Measurements from ENCODE around the gene PIM2.
A peak's percentile ranks its signal among the peaks of the same experiment; 100 is the strongest.

Gene PIM2

DNA sequence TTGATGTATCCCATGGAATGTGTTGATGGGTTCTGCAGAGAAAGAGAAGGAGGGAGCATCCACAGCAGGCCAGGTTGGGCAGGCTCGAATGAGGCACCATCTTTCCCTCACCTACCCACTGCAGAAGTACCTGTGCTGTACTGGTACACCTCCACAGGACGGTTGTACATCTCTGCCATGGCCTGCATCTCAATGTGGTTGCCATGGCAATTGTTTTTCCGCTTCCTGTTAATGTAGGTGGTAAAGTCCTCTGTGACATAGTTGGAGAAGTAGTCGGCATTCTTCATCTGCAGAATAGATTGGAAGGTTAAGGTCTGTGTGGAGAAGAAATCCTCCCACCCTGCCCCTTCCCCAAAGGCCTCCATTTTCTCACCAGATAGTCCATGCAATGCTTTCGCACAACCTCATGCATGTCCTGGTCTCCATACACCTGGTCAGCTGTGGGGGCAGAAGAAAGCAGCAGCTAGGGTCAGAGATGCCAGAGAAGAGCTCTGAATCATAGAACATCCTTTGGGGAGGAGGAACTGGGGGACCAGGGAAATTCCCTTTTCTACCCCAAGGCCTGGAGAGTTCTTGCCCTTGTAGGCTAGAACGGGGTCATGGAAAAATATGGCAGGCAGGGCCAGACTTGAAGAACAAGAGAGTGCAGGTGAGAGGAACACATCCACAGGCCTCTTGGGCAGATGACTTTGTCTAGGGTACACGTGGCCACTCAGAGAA lies 15.9 kb upstream of the PIM2 start:
- Histone ChIP-seq H4K20me1 (ENCODE audit: control insufficient read depth, insufficient read depth, low read depth, low read length) (no peaks in the 10 kb centered on the region), H3K79me2 (ENCODE audit: control insufficient read depth, low read length) (peaks cover 47% of the 10 kb centered on the region), H3K27me3 (ENCODE audit: control insufficient read depth, low read length) (no peaks in the 10 kb centered on the region), H3K4me2 (ENCODE audit: low read length) (no peak overlapping the region), H3K36me3 (ENCODE audit: control insufficient read depth, low read length) (peaks cover 55% of the 10 kb centered on the region), H3F3A (ENCODE audit: control insufficient read depth, insufficient read depth) (peaks cover 12% of the 10 kb centered on the region), H3K27ac (ENCODE audit: low read depth, low read length) (peak overlapping the region; percentile 12; the same call in 1 of the 2 replicates), H3K9me3 (ENCODE audit: control insufficient read depth, insufficient read depth, low read length) (no peaks in the 10 kb centered on the region), H3K4me3 (ENCODE audit: low read length) (no peak overlapping the region), H3K4me1 (ENCODE audit: control insufficient read depth, low read length) (peaks cover 60% of the 10 kb centered on the region), H3K9me2 (replicated peaks; ENCODE audit: control insufficient read depth, low read length) (no peaks in the 10 kb centered on the region)
- TF ChIP-seq EZH2phosphoT487 (IDR thresholded peaks at IDR 0.05; ENCODE audit: borderline replicate concordance, low read length), result no peak
- TF ChIP-seq, protein P1, sequence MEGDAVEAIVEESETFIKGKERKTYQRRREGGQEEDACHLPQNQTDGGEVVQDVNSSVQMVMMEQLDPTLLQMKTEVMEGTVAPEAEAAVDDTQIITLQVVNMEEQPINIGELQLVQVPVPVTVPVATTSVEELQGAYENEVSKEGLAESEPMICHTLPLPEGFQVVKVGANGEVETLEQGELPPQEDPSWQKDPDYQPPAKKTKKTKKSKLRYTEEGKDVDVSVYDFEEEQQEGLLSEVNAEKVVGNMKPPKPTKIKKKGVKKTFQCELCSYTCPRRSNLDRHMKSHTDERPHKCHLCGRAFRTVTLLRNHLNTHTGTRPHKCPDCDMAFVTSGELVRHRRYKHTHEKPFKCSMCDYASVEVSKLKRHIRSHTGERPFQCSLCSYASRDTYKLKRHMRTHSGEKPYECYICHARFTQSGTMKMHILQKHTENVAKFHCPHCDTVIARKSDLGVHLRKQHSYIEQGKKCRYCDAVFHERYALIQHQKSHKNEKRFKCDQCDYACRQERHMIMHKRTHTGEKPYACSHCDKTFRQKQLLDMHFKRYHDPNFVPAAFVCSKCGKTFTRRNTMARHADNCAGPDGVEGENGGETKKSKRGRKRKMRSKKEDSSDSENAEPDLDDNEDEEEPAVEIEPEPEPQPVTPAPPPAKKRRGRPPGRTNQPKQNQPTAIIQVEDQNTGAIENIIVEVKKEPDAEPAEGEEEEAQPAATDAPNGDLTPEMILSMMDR (IDR thresholded peaks at IDR 0.05; ENCODE audit: low read depth, low read length, poor library complexity, severe bottlenecking), result no peak

- Histone ChIP-seq H3F3A (ENCODE audit: control insufficient read depth, insufficient read depth) (peaks cover 3% of the 10 kb centered on the region; the same call in 1 of the 2 replicates), H3K36me3 (ENCODE audit: control insufficient read depth, low read length) (peaks cover 48% of the 10 kb centered on the region), H3K4me1 (ENCODE audit: control insufficient read depth, low read length) (peaks cover 52% of the 10 kb centered on the region), H3K79me2 (ENCODE audit: control insufficient read depth, low read length) (peaks cover 37% of the 10 kb centered on the region), H3K4me3 (ENCODE audit: low read length) (no peak overlapping the region), H3K9me2 (replicated peaks; ENCODE audit: control insufficient read depth, low read length) (no peaks in the 10 kb centered on the region), H3K27me3 (ENCODE audit: control insufficient read depth, low read length) (no peaks in the 10 kb centered on the region), H3K27ac (ENCODE audit: low read depth, low read length) (peak overlapping the region; percentile 30), H3K4me2 (ENCODE audit: low read length) (no peak overlapping the region), H3K9me3 (ENCODE audit: control insufficient read depth, insufficient read depth, low read length) (no peaks in the 10 kb centered on the region), H4K20me1 (ENCODE audit: control insufficient read depth, insufficient read depth, low read depth, low read length) (no peaks in the 10 kb centered on the region)
- TF ChIP-seq, protein P1 (IDR thresholded peaks at IDR 0.05; ENCODE audit: low read depth, low read length, poor library complexity, severe bottlenecking), result no peak
- no peak for TF ChIP-seq EZH2phosphoT487 (IDR thresholded peaks at IDR 0.05; ENCODE audit: borderline replicate concordance, low read length)
These were observed 14.9 kb upstream of the PIM2 start for GRCh38 chrX:48933757-48934156.

GRCh38 chrX:48927736-48928382 lies 9.0 kb upstream of the PIM2 start:
- H3K4me1 ChIP-seq (ENCODE audit: control insufficient read depth, low read length), result peaks cover 15% of the 10 kb centered on the region
- no peak overlapping the region for H3K4me3 ChIP-seq (ENCODE audit: low read length)
- no peaks in the 10 kb centered on the region for H3F3A ChIP-seq (ENCODE audit: control insufficient read depth, insufficient read depth)
- no peak overlapping the region for H3K27ac ChIP-seq (ENCODE audit: low read depth, low read length)
- no peaks in the 10 kb centered on the region for H4K20me1 ChIP-seq (ENCODE audit: control insufficient read depth, insufficient read depth, low read depth, low read length)
- H3K4me2 ChIP-seq (ENCODE audit: low read length), result peak overlapping the region; percentile 39
- H3K27me3 ChIP-seq (ENCODE audit: control insufficient read depth, low read length), result no peaks in the 10 kb centered on the region
- peaks cover 9% of the 10 kb centered on the region; the same call in 1 of the 2 replicates for H3K79me2 ChIP-seq (ENCODE audit: control insufficient read depth, low read length)
- H3K9me2 ChIP-seq (replicated peaks; ENCODE audit: control insufficient read depth, low read length), result no peaks in the 10 kb centered on the region
- TF ChIP-seq, protein P1 (IDR thresholded peaks at IDR 0.05; ENCODE audit: low read depth, low read length, poor library complexity, severe bottlenecking), result no peak
- no peak for TF ChIP-seq EZH2phosphoT487 (IDR thresholded peaks at IDR 0.05; ENCODE audit: borderline replicate concordance, low read length)
- no peaks in the 10 kb centered on the region for H3K9me3 ChIP-seq (ENCODE audit: control insufficient read depth, insufficient read depth, low read length)
- H3K36me3 ChIP-seq (ENCODE audit: control insufficient read depth, low read length), result peaks cover 28% of the 10 kb centered on the region

All from DOHH2 (cell line).